HepG2 (cell line): ENCODE measurements around the gene INAFM1. TPM values are rescaled to one million over a fixed set of nuclear protein-coding genes. Genes with fewer than 3 reads are reported as not detected.
"Not testable (repeated sequence)": the region's sequence is repeated elsewhere in the genome, so short reads cannot be mapped to it uniquely, and the experiment has no call there.

Source experiments
- ATAC-seq: fragments of 200-7000 bp; cut with Tn5 transposase; 3 replicates; pipeline ENCODE4 v1.9.1; 2020; ENCODE audit warnings: mild to moderate bottlenecking, moderate library complexity
- BruUV-seq: library from RNA; stranded (reverse); fragments of 400-500 nt; replicated peaks from 2 replicates; lab custom pipeline; 2021; lab: Mats Ljungman, UMichigan
- CTCF ChIA-PET: fragments of 300-600 bp; formaldehyde crosslinking; extraction: SDS; loops from one replicate; lab custom pipeline; 2021; ENCODE audit warnings: low total read pairs, inconsistent platforms, low intra/inter-chr PET ratio; lab: Yijun Ruan, JAX
- POLR2A ChIA-PET: fragments of 350-600 bp; sonication (Branson Sonifier 250); formaldehyde crosslinking; loops from one replicate; lab custom pipeline; 2020; ENCODE audit warnings: antibody characterized with exemption, inconsistent platforms; lab: Yijun Ruan, JAX
- DNase-seq: peaks from one replicate; pipeline ENCODE4 v3.0.0-alpha.2; 2015; ENCODE audit warnings: low spot score
- FAIRE-seq: peaks from 3 replicates; lab custom pipeline; 2011; peaks lifted over from hg19 to GRCh38; lab: Jason Lieb, UNC
- H2AFZ ChIP-seq: one replicate; pipeline ENCODE4 v1.6.1; 2011; ENCODE audit warnings: low read length, inconsistent platforms
- H3K27ac ChIP-seq: fragments of 300-600 bp; 3 replicates; pipeline ENCODE4 v1.8.0; 2011; ENCODE audit warnings: mixed run types, mild to moderate bottlenecking, mixed read lengths, low read length, inconsistent platforms; ENCODE audit not compliant: insufficient read depth; ENCODE audit errors: extremely low read length
- H3K27me3 ChIP-seq, 2 experiments: fragments of 200-600 bp in 1 of 2; 2 replicates in 1 of 2; 3 replicates in 1 of 2; pipeline versions ENCODE4 v1.6.0 to v1.8.0; 2011; ENCODE audit warnings: low read length in 2 of 2, mild to moderate bottlenecking in 2 of 2, moderate library complexity in 2 of 2, inconsistent platforms in 1 of 2; ENCODE audit not compliant: insufficient read depth in 2 of 2, control insufficient read depth in 1 of 2
- H3K36me3 ChIP-seq, 2 experiments: fragments of 200-600 bp in 1 of 2; replicated peaks in 1 of 2; 2 replicates in 1 of 2; 3 replicates in 1 of 2; pipeline versions ENCODE4 v1.5.1 to v1.8.0; 2011; ENCODE audit warnings: low read length in 2 of 2, inconsistent platforms in 1 of 2; ENCODE audit not compliant: insufficient read depth in 2 of 2, control insufficient read depth in 1 of 2
- H3K4me1 ChIP-seq: 2 replicates; pipeline ENCODE4 v1.5.1; 2012; ENCODE audit warnings: low read length, inconsistent platforms; ENCODE audit not compliant: insufficient read depth
- H3K4me2 ChIP-seq: 2 replicates; pipeline ENCODE4 v1.6.0; 2011; ENCODE audit warnings: low read depth, low read length, inconsistent platforms
- H3K4me3 ChIP-seq, 3 experiments: fragments of 200-600 bp in 1 of 3; sonication (generic), shearing (Covaris generic) in 1 of 3; replicated peaks in 1 of 3; 2 replicates each; pipeline ENCODE4 v1.5.1; 2011 to 2016; ENCODE audit warnings: low read length in 3 of 3, inconsistent platforms in 2 of 3, low read depth in 2 of 3, mild to moderate bottlenecking in 2 of 3, control low read depth in 1 of 3, mixed read lengths in 1 of 3; ENCODE audit not compliant: insufficient read depth in 1 of 3
- H3K79me2 ChIP-seq: one replicate; pipeline ENCODE4 v1.6.1; 2011; ENCODE audit warnings: low read length, inconsistent platforms; ENCODE audit not compliant: insufficient read depth
- H3K9ac ChIP-seq: 2 replicates; pipeline ENCODE4 v1.6.0; 2011; ENCODE audit warnings: mild to moderate bottlenecking, low read depth, low read length, inconsistent platforms; ENCODE audit not compliant: insufficient read depth
- H3K9me3 ChIP-seq: 2 replicates; pipeline ENCODE4 v1.5.1; 2012; ENCODE audit warnings: mild to moderate bottlenecking, low read length
- H4K20me1 ChIP-seq: 2 replicates; pipeline ENCODE4 v1.6.0; 2011; ENCODE audit warnings: inconsistent platforms, mild to moderate bottlenecking, low read length, moderate library complexity; ENCODE audit not compliant: insufficient read depth
- FLYWCH1 ChIP-seq: sonication (generic); formaldehyde crosslinking; IDR thresholded peaks from 2 replicates; pipeline ENCODE4 v1.8.1; 2023; ENCODE audit warnings: mild to moderate bottlenecking, missing genetic modification reagents
- HNRNPK ChIP-seq: fragments of 200-400 bp; formaldehyde crosslinking; IDR thresholded peaks from 2 replicates; pipeline ENCODE4 v1.6.1; 2018; ENCODE audit warnings: low read length, low read depth, moderate library complexity, mild to moderate bottlenecking; ENCODE audit not compliant: poor library complexity, severe bottlenecking
- KDM2A ChIP-seq: sonication (generic); formaldehyde crosslinking; IDR thresholded peaks from 2 replicates; pipeline ENCODE4 v1.4.0; 2020; ENCODE audit warnings: low read depth, missing genetic modification reagents, borderline replicate concordance
- KMT2A ChIP-seq: sonication (generic); formaldehyde crosslinking; IDR thresholded peaks from 2 replicates; pipeline ENCODE4 v1.4.0; 2020; ENCODE audit warnings: missing genetic modification reagents
- POLR2G ChIP-seq: fragments of 200-400 bp; formaldehyde crosslinking; IDR thresholded peaks from 2 replicates; pipeline ENCODE4 v1.6.1; 2018; ENCODE audit warnings: mild to moderate bottlenecking, low read depth, low read length, moderate library complexity
- SIX4 ChIP-seq: sonication (generic); formaldehyde crosslinking; IDR thresholded peaks from 2 replicates; pipeline ENCODE4 v1.4.0; 2020; ENCODE audit warnings: missing genetic modification reagents
- SP5 ChIP-seq: IDR thresholded peaks from 2 replicates; pipeline ENCODE4 v1.6.1; 2016; ENCODE audit warnings: low read depth, borderline replicate concordance
- THYN1 ChIP-seq: sonication (generic); formaldehyde crosslinking; IDR thresholded peaks from 2 replicates; pipeline ENCODE4 v1.8.1; 2023; ENCODE audit warnings: low read depth, mild to moderate bottlenecking, moderate library complexity, missing genetic modification reagents, borderline replicate concordance
- ZNF383 ChIP-seq: sonication (generic); formaldehyde crosslinking; IDR thresholded peaks from 2 replicates; pipeline ENCODE4 v1.4.0; 2020; ENCODE audit warnings: missing genetic modification reagents, mild to moderate bottlenecking, borderline replicate concordance
- WGBS: methylation state at CpG from one replicate; pipeline ENCODE4 v1.1.6; 2017; ENCODE audit warnings: low lambda C conversion rate; 5-methylcytosine and 5-hydroxymethylcytosine counted together
- in situ Hi-C: cut with HindIII; loops from 2 replicates; pipeline ENCODE4 v1.10.0; 2017; ENCODE audit warnings: low pct_unique_long_range_greater_than_20kb; ENCODE audit not compliant: extremely low pct_ligation_motif_present
- intact Hi-C: fragments of 100-400 bp; cut with micrococcal nuclease; formaldehyde crosslinking; loops from one replicate; pipeline ENCODE4 v1.10.0; 2022; ENCODE audit not compliant: unreplicated experiment
- polyA plus RNA-seq, 8 experiments: library from polyadenylated mRNA; depleted of rRNA in 3 of 8; stranded (reverse) in 7 of 8; unstranded in 1 of 8; fragments of >200 nt; fragmentation: Illumina TruSeq in 4 of 8; extraction: Trizol in 4 of 8; gene quantifications; 2 replicates each; pipeline versions ENCODE4 v1.2.1 to v1.2.3, GENCODE V29; 2011 to 2016; ENCODE audit warnings: low read depth in 4 of 8, missing spikeins in 1 of 8, mixed read lengths in 1 of 8; ENCODE audit not compliant: insufficient read depth in 1 of 8
- total RNA-seq, 5 experiments: library from RNA; depleted of rRNA; stranded (reverse); fragments of >200 nt; fragmentation: Illumina TruSeq; extraction: Trizol; gene quantifications; 2 replicates each; pipeline ENCODE4 v1.2.3, GENCODE V29; 2016; ENCODE audit warnings: low read depth in 1 of 5
- TF ChIP-seq, protein P1 (sequence below): sonication (generic); formaldehyde crosslinking; IDR thresholded peaks from 2 replicates; pipeline ENCODE4 v1.4.0; 2020; ENCODE audit warnings: missing genetic modification reagents

INAFM1 gene
- total and polyA plus RNA-seq, 2 of the 13 experiments (the other 11 are each of a cell fraction or from before 2014, with no cell fraction given): 0.88 to 1.9 TPM

- TF ChIP-seq SIX4 (CRISPR knock-in tag): no peak
- TF ChIP-seq POLR2G: no peak
- TF ChIP-seq KMT2A (CRISPR knock-in tag): no peak
- TF ChIP-seq FLYWCH1 (CRISPR knock-in tag): no peak
- TF ChIP-seq ZNF383: no peak
- TF ChIP-seq, protein P1, sequence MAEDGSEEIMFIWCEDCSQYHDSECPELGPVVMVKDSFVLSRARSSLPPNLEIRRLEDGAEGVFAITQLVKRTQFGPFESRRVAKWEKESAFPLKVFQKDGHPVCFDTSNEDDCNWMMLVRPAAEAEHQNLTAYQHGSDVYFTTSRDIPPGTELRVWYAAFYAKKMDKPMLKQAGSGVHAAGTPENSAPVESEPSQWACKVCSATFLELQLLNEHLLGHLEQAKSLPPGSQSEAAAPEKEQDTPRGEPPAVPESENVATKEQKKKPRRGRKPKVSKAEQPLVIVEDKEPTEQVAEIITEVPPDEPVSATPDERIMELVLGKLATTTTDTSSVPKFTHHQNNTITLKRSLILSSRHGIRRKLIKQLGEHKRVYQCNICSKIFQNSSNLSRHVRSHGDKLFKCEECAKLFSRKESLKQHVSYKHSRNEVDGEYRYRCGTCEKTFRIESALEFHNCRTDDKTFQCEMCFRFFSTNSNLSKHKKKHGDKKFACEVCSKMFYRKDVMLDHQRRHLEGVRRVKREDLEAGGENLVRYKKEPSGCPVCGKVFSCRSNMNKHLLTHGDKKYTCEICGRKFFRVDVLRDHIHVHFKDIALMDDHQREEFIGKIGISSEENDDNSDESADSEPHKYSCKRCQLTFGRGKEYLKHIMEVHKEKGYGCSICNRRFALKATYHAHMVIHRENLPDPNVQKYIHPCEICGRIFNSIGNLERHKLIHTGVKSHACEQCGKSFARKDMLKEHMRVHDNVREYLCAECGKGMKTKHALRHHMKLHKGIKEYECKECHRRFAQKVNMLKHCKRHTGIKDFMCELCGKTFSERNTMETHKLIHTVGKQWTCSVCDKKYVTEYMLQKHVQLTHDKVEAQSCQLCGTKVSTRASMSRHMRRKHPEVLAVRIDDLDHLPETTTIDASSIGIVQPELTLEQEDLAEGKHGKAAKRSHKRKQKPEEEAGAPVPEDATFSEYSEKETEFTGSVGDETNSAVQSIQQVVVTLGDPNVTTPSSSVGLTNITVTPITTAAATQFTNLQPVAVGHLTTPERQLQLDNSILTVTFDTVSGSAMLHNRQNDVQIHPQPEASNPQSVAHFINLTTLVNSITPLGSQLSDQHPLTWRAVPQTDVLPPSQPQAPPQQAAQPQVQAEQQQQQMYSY (CRISPR knock-in tag): no peak
- TF ChIP-seq SP5: no peak
- no peak for TF ChIP-seq THYN1 (CRISPR knock-in tag)
- 0 out of 2 replicates have a peak, but pooled peaks have one; percentile 44 for TF ChIP-seq KDM2A (CRISPR knock-in tag)
Measured at GRCh38 chr19:47296036-47296435, 21.4 kb downstream of the INAFM1 start (continued).

GRCh38 chr19:47300867-47301266, 26.2 kb downstream of the INAFM1 start:
- H3K27ac ChIP-seq, H3K9me3 ChIP-seq, intact Hi-C loops, H3K36me3 ChIP-seq, H2AFZ ChIP-seq, H3K27me3 ChIP-seq, H3K4me2 ChIP-seq, in situ Hi-C loops, FAIRE-seq, ATAC-seq, POLR2A ChIA-PET, H3K9ac ChIP-seq, DNase-seq, H3K4me3 ChIP-seq, H4K20me1 ChIP-seq, CTCF ChIA-PET, H3K79me2 ChIP-seq, BruUV-seq: not testable (repeated sequence)
- TF ChIP-seq HNRNPK: peak; percentile 72
- 77% methylated on average over 14 of the region's 14 CpGs for WGBS
- H3K4me1 ChIP-seq: peaks cover 12% of the 10 kb centered on the region
